ENCODE results near the gene TBC1D5. TPM values are rescaled to one million over a fixed set of nuclear protein-coding genes. Genes with fewer than 3 reads are reported as not detected.

The TBC1D5 gene
- total RNA-seq, 1 experiment from 2014 or later, result 36.4 TPM

DNA sequence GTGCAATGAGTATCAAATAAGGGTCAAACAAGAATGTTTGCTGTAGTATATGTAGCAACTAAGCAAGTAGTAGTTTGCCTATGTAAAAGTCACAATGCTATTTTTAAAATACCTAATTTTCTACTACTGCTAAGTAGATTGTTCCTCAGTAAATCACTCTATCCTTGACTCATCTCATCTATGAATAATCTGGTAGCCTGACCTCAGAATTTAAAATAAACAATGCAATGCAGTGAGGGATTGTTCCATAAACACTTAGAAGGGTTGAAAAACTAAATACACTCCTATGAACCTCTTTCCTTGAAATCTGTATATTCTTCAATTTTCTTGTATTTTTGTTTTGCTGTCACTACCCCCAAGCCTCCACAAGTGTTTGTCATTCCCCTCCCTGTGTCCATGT is 253.3 kb downstream of the TBC1D5 start:
- Histone ChIP-seq H3K4me1 (no peaks in the 10 kb centered on the region), H3K36me3 (ENCODE audit: control insufficient read depth, insufficient read depth, low read length) (no peaks in the 10 kb centered on the region), H3K9me3 (0 out of 2 replicates have a peak, but pooled peaks cover 13% of the 10 kb centered on the region), H3K27me3 (replicated peaks; ENCODE audit: control insufficient read depth, insufficient read depth, low read length) (no peaks in the 10 kb centered on the region), H3K4me3 (ENCODE audit: low read depth, low read length) (no peak overlapping the region)
- Mint-ChIP-seq H3K4me1 (ENCODE audit: low read depth, unreplicated experiment) (no peaks in the 10 kb centered on the region), H3K27me3 (ENCODE audit: insufficient read depth, unreplicated experiment) (no peaks in the 10 kb centered on the region), H3K9me3 (ENCODE audit: unreplicated experiment) (peaks cover 47% of the 10 kb centered on the region), H3K27ac (ENCODE audit: unreplicated experiment) (no peak overlapping the region), H3K36me3 (ENCODE audit: insufficient read depth, unreplicated experiment) (peaks cover 13% of the 10 kb centered on the region), H3K4me3 (ENCODE audit: unreplicated experiment) (no peak overlapping the region)
- no TSS peak for BruUV-seq (replicated peaks)
- ChIA-PET CTCF (no interaction called here), POLR2A (no interaction called here)
- intact Hi-C loops (cut with micrococcal nuclease; ENCODE audit: unreplicated experiment), result no loop called here
- no peak for TF ChIP-seq CTCF (IDR thresholded peaks at IDR 0.05; ENCODE audit: insufficient read depth in 1 of 2, low read depth in 1 of 2, low read length in 1 of 2, severe bottlenecking in 1 of 2, unreplicated experiment in 1 of 2)
- no peak for DNase-seq

DNA sequence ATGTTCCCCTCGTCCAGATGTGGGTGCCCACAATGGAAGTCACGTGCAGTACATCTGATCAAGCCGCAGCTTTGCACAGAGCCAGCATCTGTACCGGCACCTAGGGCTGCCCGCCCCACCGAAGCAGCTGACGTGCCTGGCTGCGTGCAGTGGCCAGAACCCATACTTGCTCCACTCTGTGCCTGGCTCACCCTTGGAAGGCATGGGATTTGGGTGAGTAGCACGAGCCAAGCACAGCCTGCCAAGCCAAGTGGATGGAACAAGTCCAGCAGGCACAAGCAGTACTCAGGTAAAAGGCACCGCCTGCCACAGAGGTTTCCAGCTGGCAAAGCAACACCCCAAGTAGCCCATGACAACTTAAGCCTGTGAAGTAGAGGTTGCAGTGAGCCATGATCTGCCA is 261.3 kb downstream of the TBC1D5 start:
- Histone ChIP-seq H3K4me1 (no peaks in the 10 kb centered on the region), H3K4me3 (ENCODE audit: low read depth, low read length) (no peak overlapping the region), H3K9me3 (no peaks in the 10 kb centered on the region), H3K36me3 (ENCODE audit: control insufficient read depth, insufficient read depth, low read length) (no peaks in the 10 kb centered on the region), H3K27me3 (replicated peaks; ENCODE audit: control insufficient read depth, insufficient read depth, low read length) (no peaks in the 10 kb centered on the region)
- Mint-ChIP-seq H3K4me1 (ENCODE audit: low read depth, unreplicated experiment) (no peaks in the 10 kb centered on the region), H3K4me3 (ENCODE audit: unreplicated experiment) (no peak overlapping the region), H3K27me3 (ENCODE audit: insufficient read depth, unreplicated experiment) (no peaks in the 10 kb centered on the region), H3K9me3 (ENCODE audit: unreplicated experiment) (no peaks in the 10 kb centered on the region), H3K27ac (ENCODE audit: unreplicated experiment) (no peak overlapping the region), H3K36me3 (ENCODE audit: insufficient read depth, unreplicated experiment) (no peaks in the 10 kb centered on the region)
- intact Hi-C loops (cut with micrococcal nuclease; ENCODE audit: unreplicated experiment), result no loop called here
- POLR2A ChIA-PET, result no interaction called here
- no peak for DNase-seq
- CTCF ChIA-PET, result no interaction called here
- BruUV-seq (replicated peaks), result no TSS peak
- TF ChIP-seq CTCF (IDR thresholded peaks at IDR 0.05; ENCODE audit: insufficient read depth in 1 of 2, low read depth in 1 of 2, low read length in 1 of 2, severe bottlenecking in 1 of 2, unreplicated experiment in 1 of 2), result no peak

GRCh38 chr3:17479681-17480405 is 262.6 kb downstream of the TBC1D5 start:
- no peak overlapping the region for H3K4me3 Mint-ChIP-seq (ENCODE audit: unreplicated experiment)
- no peaks in the 10 kb centered on the region for H3K36me3 Mint-ChIP-seq (ENCODE audit: insufficient read depth, unreplicated experiment)
- H3K27ac Mint-ChIP-seq (ENCODE audit: unreplicated experiment), result no peak overlapping the region
- no peaks in the 10 kb centered on the region for H3K9me3 Mint-ChIP-seq (ENCODE audit: unreplicated experiment)
- no peaks in the 10 kb centered on the region for H3K4me1 Mint-ChIP-seq (ENCODE audit: low read depth, unreplicated experiment)
- ChIA-PET CTCF (no interaction called here), POLR2A (no interaction called here)
- BruUV-seq (replicated peaks), result no TSS peak
- no peaks in the 10 kb centered on the region for H3K27me3 ChIP-seq (replicated peaks; ENCODE audit: control insufficient read depth, insufficient read depth, low read length)
- H3K36me3 ChIP-seq (ENCODE audit: control insufficient read depth, insufficient read depth, low read length), result no peaks in the 10 kb centered on the region
- DNase-seq, result no peak
- no peak overlapping the region for H3K4me3 ChIP-seq (ENCODE audit: low read depth, low read length)
- intact Hi-C loops (cut with micrococcal nuclease; ENCODE audit: unreplicated experiment), result no loop called here
- no peaks in the 10 kb centered on the region for H3K27me3 Mint-ChIP-seq (ENCODE audit: insufficient read depth, unreplicated experiment)
- no peaks in the 10 kb centered on the region for H3K9me3 ChIP-seq
- no peak for TF ChIP-seq CTCF (IDR thresholded peaks at IDR 0.05; ENCODE audit: insufficient read depth in 1 of 2, low read depth in 1 of 2, low read length in 1 of 2, severe bottlenecking in 1 of 2, unreplicated experiment in 1 of 2)
- H3K4me1 ChIP-seq, result no peaks in the 10 kb centered on the region
